ENCODE results near the gene PNP.
A peak's percentile ranks its signal among the peaks of the same experiment; 100 is the strongest.
"Not testable (repeated sequence)": the region's sequence is repeated elsewhere in the genome, so short reads cannot be mapped to it uniquely, and the experiment has no call there.

The PNP gene

GRCh38 chr14:20469242-20469889 lies at the start of gene PNP:
Gene PNP (plus strand): TSS chr14:20469406. CDS start chr14:20469525, 119 bp downstream.
- ATAC-seq: peak; percentile 95
- DNase-seq: peak; percentile 90

GRCh38 chr14:20419419-20419818 lies 49.8 kb upstream of the PNP start:
- ATAC-seq (no peak), DNase-seq (no peak)

- DNase-seq (no peak), ATAC-seq (no peak)
Measured at GRCh38 chr14:20421267-20421666, 47.9 kb upstream of the PNP start.

- ATAC-seq: no peak
Measured at GRCh38 chr14:20422886-20423285, 46.3 kb upstream of the PNP start.

GRCh38 chr14:20424851-20425250 lies 44.4 kb upstream of the PNP start:
- no peak for ATAC-seq

More at GRCh38 chr14:20422886-20423285, 46.3 kb upstream of the PNP start:
- DNase-seq: no peak

GRCh38 chr14:20427231-20428009 lies 41.8 kb upstream of the PNP start:
- DNase-seq (no peak), ATAC-seq (peak; percentile 65)

More at GRCh38 chr14:20424851-20425250, 44.4 kb upstream of the PNP start:
- no peak for DNase-seq

GRCh38 chr14:20428010-20428365 lies 41.2 kb upstream of the PNP start:
- peak; percentile 47 for ATAC-seq
- peak; percentile 26 for DNase-seq

- DNase-seq: no peak
- no peak for ATAC-seq
Measured at GRCh38 chr14:20428802-20429201, 40.4 kb upstream of the PNP start.

GRCh38 chr14:20429801-20430669 lies 39.2 kb upstream of the PNP start:
- ATAC-seq: no peak
- DNase-seq: peak; percentile 24

GRCh38 chr14:20434701-20435581 lies 34.3 kb upstream of the PNP start:
- DNase-seq: no peak
- ATAC-seq: no peak

- no peak for ATAC-seq
Measured at GRCh38 chr14:20435582-20436362, 33.4 kb upstream of the PNP start, which contains the start of gene KLHL33. Gene KLHL33 (minus strand): TSS chr14:20436166. CDS start chr14:20435811, 355 bp downstream.

GRCh38 chr14:20436363-20436755 lies 32.8 kb upstream of the PNP start:
- DNase-seq (no peak), ATAC-seq (no peak)

More at GRCh38 chr14:20435582-20436362, 33.4 kb upstream of the PNP start, which contains the start of gene KLHL33:
- DNase-seq: no peak

GRCh38 chr14:20438664-20439063 lies 30.5 kb upstream of the PNP start:
- no peak for ATAC-seq
- DNase-seq: no peak

- DNase-seq (peak; percentile 30), ATAC-seq (peak; percentile 74)
Measured at GRCh38 chr14:20440465-20440864, 28.7 kb upstream of the PNP start.

- ATAC-seq: peak; percentile 82
- DNase-seq: peak; percentile 34
Measured at GRCh38 chr14:20440882-20441281, 28.3 kb upstream of the PNP start.

- DNase-seq (no peak), ATAC-seq (no peak)
Measured at GRCh38 chr14:20441461-20441860, 27.7 kb upstream of the PNP start.

GRCh38 chr14:20443650-20444049 lies 25.6 kb upstream of the PNP start:
- ATAC-seq, DNase-seq: not testable (repeated sequence)

- no peak for ATAC-seq
- no peak for DNase-seq
Measured at GRCh38 chr14:20446889-20447288, 22.3 kb upstream of the PNP start.

GRCh38 chr14:20452831-20453230 lies 16.4 kb upstream of the PNP start:
- ATAC-seq: not testable (repeated sequence)

More at GRCh38 chr14:20452831-20453230, 16.4 kb upstream of the PNP start:
- DNase-seq: not testable (repeated sequence)

All from stimulated activated naive CD8-positive, alpha-beta T cell treated with anti-CD3 and anti-CD28 coated beads, Interleukin-15, Interleukin-2, amounts not matched to agents 100 U/mL and 50 U/mL, for 24 hours (primary cell).